CMK (cell line): Measurements from ENCODE around the gene DDX41.

Experiments
- DNase-seq: peaks from one replicate; pipeline ENCODE4 v3.0.0-alpha.2; 2010; ENCODE audit warnings: low read depth

DDX41 gene

DNA sequence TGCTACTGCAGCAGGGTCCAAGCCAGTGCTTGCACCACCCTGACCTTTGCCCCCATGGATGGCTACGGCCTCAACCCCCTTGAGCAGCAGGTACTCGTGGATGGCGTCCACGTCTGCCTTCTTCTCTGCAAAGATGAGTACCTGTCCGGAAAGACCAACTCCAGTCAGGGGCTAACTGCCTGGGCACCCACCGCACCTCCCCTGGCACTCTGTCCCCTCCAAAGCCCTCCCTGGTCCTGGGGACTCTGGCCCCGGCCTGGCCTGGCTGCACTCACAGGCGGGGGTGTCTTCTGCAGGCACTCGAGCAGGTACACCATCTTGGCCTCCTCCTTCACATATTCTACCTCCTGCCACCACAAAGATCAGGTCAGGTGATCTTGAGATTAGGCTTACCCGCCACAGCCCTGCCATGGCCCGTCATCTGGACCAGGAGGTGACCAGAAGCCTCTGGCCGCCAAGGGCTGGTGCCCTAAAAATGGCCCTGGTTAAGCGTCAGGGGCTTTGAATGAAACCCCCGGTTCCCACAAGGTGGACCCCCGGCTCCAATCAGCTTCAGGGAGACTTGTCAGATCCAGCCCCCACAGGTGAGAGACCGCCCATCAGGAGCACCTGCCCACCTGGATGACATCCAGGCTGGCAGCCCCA is 3.9 kb downstream of the DDX41 start:
- no peak for DNase-seq

DNA sequence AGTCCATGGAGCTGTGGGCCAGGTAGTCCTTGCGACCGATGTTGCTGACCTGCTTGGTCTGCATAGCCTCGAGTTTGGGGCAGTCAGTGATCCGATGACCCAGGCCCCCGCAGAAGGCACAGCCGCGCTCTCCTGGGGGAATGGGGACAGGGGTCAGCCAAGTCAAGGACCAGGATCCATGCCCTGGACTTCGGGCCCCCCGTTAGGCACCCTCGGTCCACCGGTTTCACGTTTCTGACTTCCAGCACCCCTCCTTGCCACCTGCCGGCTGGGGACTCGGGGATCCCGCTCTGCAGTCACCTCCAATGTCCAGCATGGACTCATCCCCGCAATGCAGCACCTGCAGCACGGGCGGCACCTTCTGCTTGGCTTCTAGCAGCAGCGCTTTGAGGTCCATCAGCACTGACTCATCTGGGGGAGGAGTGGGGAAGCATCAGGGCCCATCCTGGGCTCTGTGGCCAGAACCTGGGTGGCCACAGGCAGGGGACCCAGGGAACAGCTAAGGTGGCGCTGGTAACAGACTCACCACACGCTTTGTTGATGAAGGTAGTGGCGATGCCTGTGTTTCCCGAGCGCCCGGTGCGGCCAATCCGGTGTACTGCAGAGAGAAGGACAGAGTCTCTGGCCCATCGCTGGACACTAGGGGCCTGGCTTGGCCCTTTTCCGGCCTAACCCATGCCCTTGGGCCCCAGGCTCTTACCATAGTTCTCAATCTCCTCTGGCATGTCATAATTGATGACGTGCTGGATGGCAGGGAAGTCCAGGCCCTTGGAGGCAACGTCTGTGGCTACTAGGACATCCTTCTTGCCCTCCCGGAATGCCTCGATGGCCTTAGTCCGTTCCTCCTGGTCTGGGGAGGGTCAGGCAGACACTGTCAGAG is 4.7 kb downstream of the DDX41 start:
- DNase-seq = no peak

DNA sequence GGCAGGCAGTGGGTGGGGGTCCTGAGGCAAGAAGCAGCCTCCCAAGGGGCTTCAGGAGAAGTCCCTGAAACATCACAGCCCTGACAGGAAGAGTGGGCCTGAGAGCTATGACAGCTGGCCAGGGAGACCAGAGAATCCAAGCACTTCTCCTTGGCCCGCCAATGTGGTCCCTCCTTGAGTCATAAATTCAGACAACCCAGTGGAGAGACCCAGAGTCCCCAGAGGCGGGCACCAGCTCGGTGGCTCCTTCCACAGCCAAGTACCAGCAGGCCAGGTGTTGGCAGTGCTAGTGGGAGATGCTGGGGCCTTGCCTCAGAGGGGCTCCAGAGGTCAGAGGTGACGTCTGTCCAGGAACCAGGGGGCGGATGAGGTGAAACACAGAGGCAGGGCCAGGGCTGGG is 5.6 kb downstream of the DDX41 start:
- DNase-seq = no peak

DNA sequence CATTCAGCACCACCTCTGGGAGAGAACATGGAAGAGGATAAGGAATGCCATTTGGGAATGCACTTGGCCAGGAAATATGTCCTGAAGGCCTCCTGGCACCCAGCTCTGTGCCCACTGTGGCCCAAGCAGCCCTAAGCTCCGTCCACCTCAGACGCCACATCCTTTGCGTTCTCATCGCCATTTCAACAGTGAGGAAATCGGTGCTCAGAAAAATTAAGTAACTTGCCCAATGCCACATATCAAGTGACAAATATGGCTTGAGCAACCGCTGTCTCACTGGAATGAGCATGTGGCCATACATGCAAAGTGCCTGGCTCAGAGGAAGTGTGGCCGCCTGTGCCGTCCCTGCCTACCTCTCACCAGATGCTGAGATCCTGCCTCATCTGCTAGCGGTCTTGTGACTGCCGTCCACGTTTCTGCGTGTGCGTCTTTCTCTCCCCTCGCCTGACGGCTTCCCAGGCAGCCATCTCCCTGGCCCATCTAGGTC is 6.2 kb downstream of the DDX41 start:
- no peak for DNase-seq

DNA sequence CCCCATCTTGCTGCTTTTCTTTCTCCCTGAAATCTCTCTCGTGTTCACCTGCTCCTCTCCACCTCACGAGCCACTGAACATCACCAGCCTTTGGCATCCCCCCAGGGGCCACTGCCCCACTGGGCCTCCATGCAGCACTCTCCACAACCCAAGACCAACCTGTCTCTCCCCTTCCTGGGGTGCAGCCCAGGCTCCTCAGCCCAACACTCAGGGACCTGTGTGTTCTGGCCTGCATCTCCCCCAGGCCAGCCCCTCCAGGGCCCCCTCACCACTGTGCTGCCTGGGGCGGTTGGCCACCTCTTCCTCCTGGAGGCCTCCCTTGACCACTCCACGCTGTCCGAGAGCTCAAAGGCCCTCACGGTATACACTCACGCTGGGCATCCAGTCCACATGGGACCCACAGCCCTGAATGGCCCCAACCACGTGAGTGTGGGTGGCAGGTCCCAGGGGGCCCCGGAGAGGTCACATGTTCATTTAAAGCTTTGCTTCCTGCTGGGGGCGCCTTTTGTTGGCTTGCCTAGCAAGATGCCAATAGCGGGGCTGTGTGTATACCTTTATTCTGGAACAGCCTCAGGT is 6.7 kb downstream of the DDX41 start:
- DNase-seq = no peak

DNA sequence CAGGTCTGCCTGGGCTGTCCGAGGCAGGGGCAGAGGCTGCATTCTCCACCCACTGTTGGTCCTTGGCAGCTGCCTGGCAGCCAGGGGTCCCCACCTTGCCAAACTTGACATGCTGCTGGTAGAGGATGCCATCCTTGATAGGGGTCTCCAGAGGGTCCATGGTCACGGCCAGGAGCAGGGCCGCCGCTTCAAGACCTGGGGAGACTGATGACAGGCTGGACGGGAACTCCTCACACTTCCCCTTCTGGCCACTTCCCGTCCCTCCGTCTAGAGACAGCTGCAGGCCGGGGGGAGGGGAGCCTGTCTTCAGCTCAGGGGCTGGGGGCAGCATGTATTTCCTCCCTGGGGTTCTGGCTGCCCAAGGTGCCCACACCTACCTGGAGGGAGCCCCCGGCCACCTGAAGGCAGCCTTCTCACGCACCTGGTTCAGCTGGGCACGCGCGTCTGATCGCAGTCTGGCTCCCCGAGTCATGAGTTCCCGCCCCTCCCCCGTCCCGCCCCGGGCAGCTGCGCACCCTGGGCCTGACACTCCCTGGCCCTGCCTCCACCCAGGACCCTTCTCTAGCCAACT is 7.3 kb downstream of the DDX41 start, which contains the start of gene DOK3:
DOK3 (minus strand) TSS at position 446 of the 571 bp plus-strand sequence; CDS start at position 160, 286 bp downstream.
- DNase-seq = no peak

DNA sequence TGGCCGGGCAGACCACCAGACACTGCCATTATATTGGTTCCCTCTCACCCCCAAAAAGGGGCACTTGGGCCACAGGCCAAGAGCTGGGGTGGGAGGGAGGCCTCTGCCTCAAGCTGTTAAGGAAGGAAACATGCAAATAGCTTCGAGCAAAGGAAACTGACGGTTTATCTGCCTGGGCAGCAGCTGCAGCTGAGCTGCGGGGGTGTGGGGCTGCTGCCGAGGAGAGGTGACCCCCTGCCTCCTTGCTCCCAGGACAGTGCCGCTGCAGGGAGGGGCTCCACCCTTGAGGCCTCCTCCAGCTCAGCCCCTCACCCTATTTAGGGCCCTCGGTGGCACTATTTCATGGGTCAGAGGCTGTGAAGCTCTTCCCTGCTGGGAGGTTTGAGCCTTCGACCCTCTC is 7.9 kb downstream of the DDX41 start:
- no peak for DNase-seq

DNA sequence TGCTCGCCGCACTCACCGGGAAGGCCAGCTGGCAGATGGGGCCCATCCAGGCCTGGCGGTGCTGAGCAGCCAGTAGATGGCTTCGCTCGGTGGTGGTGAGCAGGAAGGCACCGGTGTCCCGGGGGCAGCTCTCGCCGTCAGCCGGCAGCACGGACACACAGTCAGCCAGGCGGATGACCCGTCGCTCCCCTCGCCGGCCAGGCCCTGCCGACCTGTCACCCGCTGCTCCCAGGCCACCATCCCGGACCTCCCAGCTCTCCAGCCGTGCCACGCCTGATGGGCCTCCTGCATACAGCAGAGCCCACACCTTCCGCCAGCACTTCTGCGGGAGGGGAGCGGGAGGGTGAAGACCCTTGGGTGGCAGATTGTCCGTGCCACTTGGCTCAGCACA is 8.5 kb downstream of the DDX41 start:
- no peak for DNase-seq

DNA sequence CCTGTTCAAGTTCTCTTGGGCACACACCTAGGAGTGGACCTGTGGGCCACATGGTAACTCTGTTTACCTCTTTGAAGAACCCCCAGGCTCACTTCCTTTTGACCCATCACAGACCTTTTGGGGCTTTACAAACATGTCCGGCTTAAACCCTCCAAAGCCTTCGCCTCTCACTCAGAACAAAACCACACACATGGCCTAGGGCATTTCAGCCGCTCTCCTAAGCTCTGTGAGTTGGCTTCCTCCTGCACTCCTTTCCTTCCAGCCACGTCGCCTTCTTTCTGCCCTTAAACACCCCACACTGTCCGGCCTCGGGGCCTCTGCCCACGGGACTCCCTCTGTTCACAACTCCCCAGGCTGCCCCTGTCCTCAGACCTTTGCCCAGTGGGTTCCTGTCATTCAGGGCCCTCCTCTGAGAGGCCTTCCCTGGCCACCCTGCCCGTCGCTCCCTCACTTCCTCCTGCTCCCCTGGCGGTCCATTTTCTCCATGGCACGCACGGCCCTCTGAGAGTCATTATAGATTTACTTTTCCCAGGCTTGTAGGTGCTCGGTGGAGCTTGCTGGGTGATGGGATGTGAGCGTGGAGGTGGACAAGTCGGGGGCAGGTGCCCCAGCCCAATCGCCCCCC is 9.1 kb downstream of the DDX41 start:
- DNase-seq = no peak

DNA sequence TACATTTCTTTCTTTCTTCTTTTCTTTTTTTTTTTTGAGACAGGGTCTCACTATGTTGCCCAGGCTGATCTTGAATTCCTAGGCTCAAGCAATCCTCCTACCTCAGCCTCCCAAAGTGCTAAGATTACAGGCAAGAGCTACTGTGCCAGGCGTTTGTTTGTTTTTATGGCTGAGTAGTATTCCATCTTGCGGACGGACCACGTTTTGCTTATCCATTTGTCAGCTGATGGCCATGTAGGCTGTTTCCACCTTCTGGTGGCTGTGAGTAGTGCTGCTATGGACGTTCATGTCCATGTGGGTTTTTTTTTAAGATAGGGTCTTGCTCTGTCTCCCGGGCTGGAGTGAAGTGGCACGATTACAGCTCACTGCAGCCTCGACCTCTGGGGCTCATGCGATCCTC is 9.6 kb downstream of the DDX41 start:
- no peak for DNase-seq

DNA sequence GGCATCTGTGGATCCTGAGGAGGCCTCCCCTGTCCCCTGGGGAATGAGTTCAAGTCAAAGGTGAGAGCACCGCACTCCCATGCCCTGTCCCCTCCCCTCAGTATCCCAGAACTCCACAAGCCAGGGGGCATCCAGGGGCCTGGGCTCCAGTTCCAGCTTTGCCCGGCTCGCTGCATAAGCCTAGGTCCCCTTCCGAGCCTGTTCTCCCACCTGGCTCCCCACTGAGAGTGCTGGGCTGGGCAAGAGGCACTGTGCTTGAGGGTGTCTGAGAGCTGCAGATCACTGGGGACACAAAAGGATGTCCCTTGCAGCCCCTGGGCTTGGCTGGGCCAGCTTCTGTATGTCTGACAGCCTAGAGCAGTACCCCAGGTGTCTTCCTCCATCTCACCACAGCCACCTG is 11.7 kb downstream of the DDX41 start:
- no peak for DNase-seq

DNA sequence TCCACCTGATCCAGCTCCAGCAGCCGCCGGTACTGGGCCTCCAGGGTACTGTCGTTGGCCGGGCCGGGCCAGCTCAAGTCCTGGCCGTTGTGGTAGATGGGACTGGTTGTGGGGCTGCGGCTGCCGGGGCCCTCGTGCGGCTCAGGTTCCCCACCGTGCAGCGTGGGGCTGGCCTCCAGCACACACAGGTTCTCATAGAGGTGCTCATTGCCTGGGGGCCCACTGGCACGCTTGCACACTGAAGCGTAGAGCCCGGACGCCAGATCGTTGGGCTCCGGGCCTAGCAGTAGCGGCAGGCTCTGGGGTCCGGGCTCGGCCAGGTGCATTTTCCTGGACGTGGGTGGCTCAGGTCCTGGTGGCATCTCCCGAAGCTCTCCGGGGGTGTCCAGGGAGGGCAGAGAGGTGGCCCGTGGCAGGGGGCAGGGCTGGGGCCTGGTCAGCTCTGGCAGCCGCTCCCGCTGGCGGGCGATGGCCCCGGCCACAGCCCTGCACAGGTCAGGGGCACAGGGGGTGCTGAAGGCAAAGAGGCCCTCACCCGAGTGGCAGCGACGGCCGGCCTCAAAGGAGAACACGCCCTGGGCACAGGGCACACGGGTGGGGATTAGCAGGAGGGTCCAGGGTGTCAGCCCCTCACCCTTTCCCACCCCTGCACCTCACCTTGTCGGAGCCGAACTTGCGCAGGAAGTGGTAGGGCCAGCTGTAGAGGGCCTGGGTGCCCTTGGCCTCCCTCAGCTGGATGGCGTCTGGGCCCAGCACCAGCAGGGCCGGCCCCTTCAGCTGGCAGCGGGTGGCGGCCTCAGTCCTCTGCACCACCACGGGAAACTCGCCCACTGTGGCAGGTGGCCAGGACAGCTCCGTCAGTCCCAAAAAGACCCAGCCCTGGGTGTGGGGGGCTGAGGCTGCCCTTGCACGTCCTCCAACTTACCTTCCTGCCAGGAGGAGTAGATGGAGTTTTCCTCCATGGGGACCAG is 12.4 kb downstream of the DDX41 start:
- no peak for DNase-seq

DNA sequence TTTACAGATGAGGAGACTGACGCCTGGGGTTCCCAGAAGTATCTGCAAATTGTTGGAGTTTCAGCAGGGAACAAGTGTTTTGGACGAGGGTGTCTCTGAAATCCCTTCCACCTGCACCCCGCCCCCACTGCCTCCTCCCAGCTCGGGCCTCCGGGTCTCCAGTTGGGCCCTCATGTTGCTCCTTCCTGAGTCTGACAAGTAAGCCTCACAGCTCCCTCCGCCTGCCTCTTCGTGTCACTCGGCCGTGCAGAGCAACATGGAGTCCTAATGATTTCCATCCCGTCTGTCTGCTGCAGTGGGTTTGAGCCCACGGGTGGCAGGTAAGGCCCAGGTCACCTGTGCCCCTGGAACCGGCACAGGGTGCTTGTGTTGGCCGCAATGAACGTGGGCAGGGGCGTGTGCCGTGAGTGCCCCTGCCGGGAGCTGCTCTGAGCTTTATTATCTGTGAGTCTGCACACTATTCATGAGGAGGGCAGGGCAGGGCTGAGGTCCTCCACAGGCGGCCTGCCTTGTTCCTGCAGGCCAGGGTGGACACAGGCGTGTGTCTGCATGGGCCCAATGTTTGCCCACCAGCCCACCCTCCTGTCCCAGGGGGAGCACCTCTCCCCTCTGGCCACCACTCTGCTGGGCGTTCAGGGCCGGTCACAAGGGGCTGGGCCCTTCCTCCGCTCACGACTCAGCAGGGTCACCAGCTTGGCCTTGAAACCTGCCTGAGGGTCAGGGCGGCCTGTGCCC is 13.2 kb downstream of the DDX41 start:
- DNase-seq = no peak

DNA sequence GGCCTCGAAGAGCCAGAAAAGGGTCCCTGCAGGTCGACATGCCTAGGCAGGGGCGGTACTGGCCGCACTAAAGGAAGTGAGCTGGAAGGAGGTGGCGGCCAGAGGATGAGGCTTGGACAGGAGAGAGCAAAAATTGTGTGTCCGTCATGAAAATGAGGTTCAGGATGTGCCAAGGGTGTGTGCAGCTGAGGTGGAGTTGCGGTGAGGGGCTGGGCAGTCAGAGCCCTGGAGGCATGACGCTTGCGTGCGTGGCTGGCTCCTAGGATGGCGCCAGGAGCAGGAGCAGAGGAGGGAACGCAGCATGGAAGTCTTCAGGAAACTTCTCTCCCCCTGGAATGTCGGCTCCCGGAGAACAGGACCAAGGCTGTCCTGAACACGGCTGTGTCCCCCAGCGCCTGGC is 13.9 kb downstream of the DDX41 start:
- DNase-seq = no peak

DNA sequence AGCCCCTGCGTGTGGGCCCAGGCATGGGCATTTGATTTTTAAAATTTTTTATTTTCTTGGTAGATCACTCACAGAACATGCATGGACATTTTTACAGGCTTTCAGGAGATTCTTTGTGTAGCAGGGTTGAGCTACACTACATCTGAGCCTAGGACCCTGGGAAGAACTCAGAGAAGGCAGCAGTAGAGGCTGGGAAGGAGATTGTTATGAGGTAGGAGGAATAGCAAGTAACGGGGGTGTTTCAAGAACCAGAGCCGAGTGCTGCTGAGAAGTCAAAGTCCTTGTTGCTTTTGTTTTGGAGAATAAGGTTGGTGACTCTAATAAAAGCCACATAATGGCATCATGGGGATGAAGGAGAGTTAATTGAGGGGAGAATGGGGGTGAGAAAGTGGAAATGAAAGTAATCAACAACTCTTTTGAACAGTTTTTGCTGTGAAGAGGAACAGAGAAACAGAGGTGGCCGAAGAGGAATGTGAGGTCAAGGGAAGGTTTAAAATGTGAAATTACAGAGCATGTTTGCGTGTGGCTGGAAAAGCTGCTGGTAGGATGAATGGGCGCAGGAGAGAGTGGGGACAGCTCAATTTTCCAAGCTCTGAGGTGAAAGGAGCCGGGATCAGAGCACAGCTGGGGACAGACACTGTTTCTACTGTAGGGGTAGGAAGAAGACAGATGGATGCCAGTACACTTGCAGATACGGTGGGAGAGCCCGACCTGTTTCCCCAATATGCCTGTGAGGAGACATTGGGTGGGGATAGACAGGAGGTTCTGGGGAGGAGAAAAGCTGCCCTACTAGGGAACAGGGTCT is 14.7 kb downstream of the DDX41 start:
- no peak for DNase-seq

DNA sequence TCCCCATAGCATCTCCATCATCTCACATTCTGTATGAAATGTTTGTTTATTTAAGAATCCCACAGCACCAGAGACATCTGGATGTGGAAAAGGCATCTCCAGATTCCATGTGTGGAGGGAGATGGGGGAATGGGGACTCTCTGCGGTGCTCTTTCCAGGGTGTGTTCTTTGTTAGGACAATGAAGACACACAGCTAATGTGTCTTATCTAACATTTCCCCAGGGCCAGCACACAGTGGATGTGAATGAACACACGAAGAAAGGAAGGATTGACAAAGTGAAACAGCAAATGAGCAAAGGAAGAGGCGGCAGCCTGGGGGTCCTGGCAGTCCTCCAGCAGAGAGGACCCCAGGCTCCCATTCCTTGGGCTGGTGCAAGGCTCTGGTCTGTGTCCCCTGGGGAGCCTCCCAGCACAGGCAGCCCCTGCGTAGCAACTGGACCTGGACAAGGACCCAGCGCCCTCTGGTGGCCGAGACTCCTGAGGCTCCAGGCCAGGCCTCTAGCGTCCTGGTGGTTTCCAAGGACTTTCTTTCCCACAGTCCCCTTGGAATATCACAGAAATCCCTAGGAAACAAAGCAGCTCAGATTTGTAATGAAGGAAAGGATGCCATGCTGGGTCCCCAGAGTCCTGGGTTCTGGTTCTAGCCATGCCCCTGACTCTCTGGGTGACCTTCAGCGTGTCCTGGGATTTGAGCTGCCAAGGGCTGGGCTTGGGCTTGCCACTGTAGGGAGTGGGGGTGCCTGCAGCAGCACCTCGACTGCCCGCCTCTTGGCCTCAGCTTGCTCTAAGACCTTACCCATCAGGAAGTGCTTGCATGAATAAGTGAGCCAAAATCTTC is 15.9 kb downstream of the DDX41 start:
- DNase-seq = no peak

DNA sequence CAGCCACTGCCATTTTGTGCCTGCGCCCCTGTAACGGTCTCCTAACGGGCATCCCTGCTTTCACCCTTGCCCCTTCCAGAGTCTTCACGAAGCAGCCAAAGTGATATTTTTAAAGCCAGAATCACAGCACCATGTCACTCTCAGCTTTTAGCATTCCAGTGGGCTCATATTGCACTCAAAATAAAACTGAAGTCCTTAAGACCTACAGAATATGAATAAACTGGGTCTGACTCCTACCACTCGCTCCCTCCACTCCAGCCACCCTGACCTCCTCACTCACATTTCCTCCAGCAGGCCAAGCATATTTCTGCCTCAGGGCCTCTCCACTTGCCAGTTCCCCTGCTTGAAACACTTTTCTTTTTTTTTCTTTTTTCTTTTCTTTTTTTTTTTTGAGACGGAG is 16.9 kb downstream of the DDX41 start:
- DNase-seq = no peak

DNA sequence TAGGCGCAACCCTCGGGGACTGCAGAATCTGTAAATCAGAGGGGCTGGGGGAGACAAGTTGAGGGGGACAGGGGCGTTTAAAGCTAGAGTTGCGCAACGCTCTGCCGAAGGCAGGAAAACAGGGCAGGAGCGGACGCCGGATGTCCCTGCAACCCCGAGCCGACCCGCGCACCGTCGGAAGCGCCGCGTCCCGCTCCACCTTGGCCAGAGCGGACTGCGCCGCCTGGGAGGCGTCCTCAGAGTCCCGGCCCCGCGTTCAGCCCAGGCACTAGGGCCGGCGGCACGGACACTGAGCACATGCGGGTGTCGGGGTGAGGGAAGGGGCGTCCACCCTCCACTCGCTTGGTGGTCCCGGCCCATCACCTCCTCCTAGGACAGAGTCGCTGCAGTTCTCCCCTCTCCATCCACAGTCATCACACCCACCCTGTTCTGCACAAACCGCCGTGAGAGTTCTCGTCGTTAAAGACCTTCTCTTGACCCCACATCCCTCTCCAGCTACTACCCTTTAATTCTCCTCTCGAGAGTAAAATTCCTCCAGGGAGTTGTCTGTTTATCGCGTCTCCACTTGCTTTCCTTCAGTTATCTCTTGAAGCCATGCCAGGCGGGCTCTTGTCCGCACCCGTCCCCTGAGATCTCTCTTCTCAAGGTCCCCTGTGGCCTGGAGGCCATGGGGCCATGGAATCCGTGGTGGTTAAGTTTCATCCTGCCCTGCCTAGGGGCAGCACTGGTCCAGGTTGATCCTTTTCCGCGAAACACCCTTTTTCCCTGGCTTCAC is 18.6 kb downstream of the DDX41 start:
- DNase-seq = no peak
